Neural crest cell (in vitro differentiated cells): ENCODE results near the gene POTEB3. TPM values are rescaled to one million over a fixed set of nuclear protein-coding genes. Genes with fewer than 3 reads are reported as not detected.
"Not testable (repeated sequence)": the region's sequence is repeated elsewhere in the genome, so short reads cannot be mapped to it uniquely, and the experiment has no call there.

ENCODE experiments used
- DNase-seq: peaks from one replicate; pipeline ENCODE4 v3.0.0; 2021; ENCODE audit warnings: low read depth, mixed read lengths, low spot score
- H3K27ac Mint-ChIP-seq: one replicate; pipeline ENCODE4 v1.8.0; 2021; ENCODE audit warnings: mild to moderate bottlenecking, mixed read lengths; ENCODE audit not compliant: unreplicated experiment
- H3K27me3 Mint-ChIP-seq: 2 replicates; pipeline ENCODE4 v1.8.0; 2021; ENCODE audit warnings: low read depth, mild to moderate bottlenecking, mixed read lengths
- H3K36me3 Mint-ChIP-seq: 2 replicates; pipeline ENCODE4 v1.8.0; 2021; ENCODE audit warnings: low read depth, mild to moderate bottlenecking, mixed read lengths
- H3K4me1 Mint-ChIP-seq: 2 replicates; pipeline ENCODE4 v1.8.0; 2021; ENCODE audit warnings: mixed read lengths
- H3K4me3 Mint-ChIP-seq: one replicate; pipeline ENCODE4 v1.8.0; 2021; ENCODE audit warnings: mild to moderate bottlenecking, mixed read lengths
- H3K9me3 Mint-ChIP-seq: 2 replicates; pipeline ENCODE4 v1.8.0; 2021; ENCODE audit warnings: mixed read lengths
- microRNA-seq: library from miRNA; unstranded; fragments of <30 nt; microRNA quantifications from one replicate; pipeline ENCODE4, GENCODE V29; 2020
- total RNA-seq: library from RNA; stranded (reverse); gene quantifications from 2 replicates; pipeline ENCODE4 v1.2.1, GENCODE V29; 2021

The POTEB3 gene
- total RNA-seq, 1 donor from 2014 or later = not detected

DNA sequence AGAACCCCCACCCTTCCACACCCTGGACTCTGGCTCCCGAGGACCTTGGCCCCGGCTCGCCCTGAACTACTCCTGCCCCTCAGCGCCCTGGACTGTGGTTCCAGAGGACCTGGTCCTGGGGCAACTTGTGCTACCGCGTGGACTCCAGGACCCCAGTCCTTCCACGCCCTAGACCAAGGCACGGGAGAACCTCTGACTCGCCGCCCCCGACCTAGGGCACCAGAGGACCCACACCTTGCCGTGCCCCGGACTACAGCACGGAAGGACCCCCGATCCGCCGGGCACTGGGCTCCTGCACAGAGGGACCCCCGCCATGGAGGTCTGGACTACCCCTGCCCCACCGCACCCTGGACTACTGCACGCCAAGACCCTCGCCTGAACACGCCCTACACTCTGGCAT, 71.7 kb downstream of the POTEB3 start:
- not testable (repeated sequence) for H3K27ac Mint-ChIP-seq, H3K4me1 Mint-ChIP-seq, DNase-seq, H3K4me3 Mint-ChIP-seq, H3K27me3 Mint-ChIP-seq, H3K9me3 Mint-ChIP-seq, H3K36me3 Mint-ChIP-seq

Small RNA genes lying within 50 kb of the gene (microRNA-seq; reads per million reads assigned to microRNA genes)
- gene MIR3118-3 = not detected
